Aorta (tissue), 5 donors: ENCODE measurements around the gene RBM8A. TPM values are rescaled to one million over a fixed set of nuclear protein-coding genes. Genes with fewer than 3 reads are reported as not detected.

Experiments
- ATAC-seq: fragments of 200-7000 bp; cut with Tn5 transposase; one replicate; pipeline ENCODE4 v1.9.1; 2022; ENCODE audit warnings: moderate library complexity; ENCODE audit not compliant: low FRiP score
- DNase-seq, 2 donors: peaks; one replicate each; pipeline ENCODE4 v3.0.0-alpha.2; 2020
- H3K27ac ChIP-seq, 2 donors: one replicate each; pipeline ENCODE4 v1.5.1; 2013; ENCODE audit warnings: low read length in 2 of 2, mild to moderate bottlenecking in 2 of 2, moderate library complexity in 2 of 2, control low read depth in 1 of 2, inconsistent platforms in 1 of 2, low read depth in 1 of 2
- H3K27me3 ChIP-seq, 2 donors: one replicate each; pipeline ENCODE4 v1.6.1; 2013; ENCODE audit warnings: control low read depth in 1 of 2, low read length in 1 of 2, mild to moderate bottlenecking in 1 of 2, moderate library complexity in 1 of 2; ENCODE audit not compliant: insufficient read depth in 2 of 2, control insufficient read depth in 1 of 2
- H3K36me3 ChIP-seq, 2 donors: one replicate each; pipeline ENCODE4 v1.6.1; 2013; ENCODE audit warnings: control low read depth in 1 of 2, low read length in 1 of 2, mild to moderate bottlenecking in 1 of 2; ENCODE audit not compliant: insufficient read depth in 2 of 2, control insufficient read depth in 1 of 2
- H3K4me1 ChIP-seq, 2 donors: one replicate each; pipeline ENCODE4 v1.6.1; 2013; ENCODE audit warnings: low read length in 2 of 2, control low read depth in 1 of 2, mild to moderate bottlenecking in 1 of 2, moderate library complexity in 1 of 2; ENCODE audit not compliant: insufficient read depth in 2 of 2, control insufficient read depth in 1 of 2
- H3K4me3 ChIP-seq, 2 donors: one replicate each; pipeline ENCODE4 v1.5.1; 2013; ENCODE audit warnings: low read length in 2 of 2, control low read depth in 1 of 2, mild to moderate bottlenecking in 1 of 2
- H3K9me3 ChIP-seq: one replicate; pipeline ENCODE4 v1.6.1; 2013; ENCODE audit warnings: mild to moderate bottlenecking, low read length; ENCODE audit not compliant: control insufficient read depth
- WGBS, 2 donors: extraction: QIAGEN DNeasy Blood & Tissue Kit; methylation state at CpG; one replicate each; pipeline ENCODE4 v1.1.7; 2013; 5-methylcytosine and 5-hydroxymethylcytosine counted together
- intact Hi-C, 2 donors: fragments of 100-400 bp; cut with DNase I; formaldehyde crosslinking; loops; one replicate each; pipeline versions ENCODE4 v1.14.2 to v1.15.0; 2022
- polyA plus RNA-seq, 2 donors: library from polyadenylated mRNA; stranded (reverse); fragments of 200-250 nt; gene quantifications; one replicate each; pipeline ENCODE4 v1.2.3, GENCODE V29; 2013
- total RNA-seq, 2 donors: library from RNA; stranded (reverse); fragmentation: NEBNext Ultra II Directional; extraction: Animal tissue kit (Norgen Biotek cat#: 25700); gene quantifications; one replicate each; pipeline ENCODE4 v1.2.1, GENCODE V29; 2021
- donor health status: healthy with polysubstance abuse.
- donor health status: Bipolar disorder and iron deficiency.
- donor health status: DM: no; HTN: no; CAD: no.
- donor health status: DM: no; HTN: no; CAD: no.
- donor health status: DM: yes; HTN: yes; CAD: no.

The RBM8A gene
- total and polyA plus RNA-seq, 4 donors, result 42.6 to 84.5 (median 77.7) TPM

DNA sequence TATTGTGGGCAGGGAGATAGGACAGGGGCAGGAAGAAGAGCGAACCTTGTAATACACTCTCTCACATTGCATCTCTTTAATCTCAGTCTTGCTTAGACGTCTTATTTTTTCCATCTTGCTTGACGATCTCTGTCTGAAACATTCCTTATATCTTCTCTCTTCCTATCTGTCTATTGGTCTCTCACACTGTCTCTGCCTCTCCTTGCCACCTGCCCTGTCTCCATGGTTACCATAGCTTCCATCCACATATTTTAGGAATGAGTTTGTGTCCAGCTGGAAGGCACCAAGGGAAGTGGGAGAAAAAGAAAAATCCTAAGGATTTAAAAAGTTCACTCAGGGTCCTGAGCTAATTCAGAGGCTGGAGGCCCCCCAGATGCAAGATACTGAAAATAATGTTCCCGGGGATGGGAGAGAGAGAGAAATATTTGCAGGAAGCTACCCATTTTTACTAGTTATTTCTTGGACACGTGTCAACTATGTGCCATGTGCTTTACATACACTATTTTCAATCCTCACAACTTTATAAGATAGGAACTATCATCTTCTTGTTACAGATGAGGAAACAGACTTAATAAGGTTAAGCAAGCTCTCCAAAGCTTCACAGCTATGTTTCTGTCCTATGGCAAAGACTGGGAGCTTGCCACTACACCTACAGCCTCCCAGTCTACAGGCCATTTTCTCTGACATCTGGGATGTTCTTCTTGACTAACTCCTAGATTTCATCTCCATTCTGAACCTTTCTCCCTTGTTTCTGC, 36.2 kb upstream of the RBM8A start:
- no peaks in the 10 kb centered on the region for H3K4me1 ChIP-seq
- 8 to 12% methylated on average over 5 of the region's 5 CpGs for WGBS, 2 donors
- ATAC-seq, result no peak
- H3K27me3 ChIP-seq, result no peaks in the 10 kb centered on the region
- H3K4me3 ChIP-seq, result peak overlapping the region in 1 of 2 donors; percentile 37
- H3K9me3 ChIP-seq, result no peaks in the 10 kb centered on the region
- no peak for DNase-seq
- H3K27ac ChIP-seq, result peak overlapping the region; percentile 81 to 95
- no peaks in the 10 kb centered on the region for H3K36me3 ChIP-seq
- intact Hi-C loops, result loop anchor here in 1 of 2 donors (2.0 kb wide), 1 partner anchor 37 kb away; the partner anchor contains the start of gene RBM8A

GRCh38 chr1:145962157-145963102, 35.1 kb upstream of the RBM8A start:
- intact Hi-C loops, result loop anchor here in 1 of 2 donors (2.0 kb wide), 1 partner anchor 36 kb away; the partner anchor contains the start of gene RBM8A
- Histone ChIP-seq H3K36me3 (no peaks in the 10 kb centered on the region), H3K27me3 (no peaks in the 10 kb centered on the region), H3K9me3 (no peaks in the 10 kb centered on the region), H3K4me3 (peak overlapping the region; percentile 31 to 88), H3K4me1 (no peaks in the 10 kb centered on the region), H3K27ac (peak overlapping the region; percentile 17 to 43)
- 1% methylated on average over 23 to 34 of the region's 36 CpGs for WGBS, 2 donors
- ATAC-seq (no peak), DNase-seq (peak; percentile 57 to 86)

DNA sequence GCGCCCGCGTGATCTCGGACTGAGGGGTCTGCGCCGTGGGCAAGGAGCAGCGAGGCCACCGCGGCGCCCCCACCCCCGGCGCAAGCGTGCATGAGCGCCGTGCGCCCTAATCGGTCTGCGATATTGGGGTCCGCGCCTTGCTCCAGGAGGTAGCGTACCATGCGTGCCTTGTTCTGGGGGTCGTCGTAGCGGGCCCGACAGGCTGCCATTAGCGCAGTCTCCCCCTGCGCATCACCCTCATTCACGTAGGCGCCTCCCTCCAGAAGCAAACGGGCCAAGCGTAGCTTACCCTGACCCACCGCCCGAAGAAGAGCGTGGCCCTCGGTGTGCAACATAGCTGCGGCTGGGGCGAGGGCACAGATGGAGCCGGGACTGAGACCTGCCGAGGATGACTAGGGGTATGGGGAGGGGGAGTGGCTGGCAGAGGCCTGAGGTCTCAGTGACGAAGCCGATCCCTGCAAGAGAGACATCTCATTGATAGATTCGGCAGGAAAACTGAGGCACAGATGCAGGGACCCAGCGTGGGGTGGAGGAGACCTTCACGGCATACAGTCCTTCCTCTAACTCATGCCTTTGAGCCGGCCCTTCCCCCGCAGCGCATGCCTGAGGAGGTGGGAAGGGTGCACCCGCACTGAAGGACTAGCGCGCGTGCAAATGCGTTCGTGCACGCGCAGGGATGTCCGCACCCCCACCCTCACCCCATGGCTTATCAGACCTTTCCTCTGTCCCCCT, 34.3 kb upstream of the RBM8A start:
- ATAC-seq, result no peak

DNA sequence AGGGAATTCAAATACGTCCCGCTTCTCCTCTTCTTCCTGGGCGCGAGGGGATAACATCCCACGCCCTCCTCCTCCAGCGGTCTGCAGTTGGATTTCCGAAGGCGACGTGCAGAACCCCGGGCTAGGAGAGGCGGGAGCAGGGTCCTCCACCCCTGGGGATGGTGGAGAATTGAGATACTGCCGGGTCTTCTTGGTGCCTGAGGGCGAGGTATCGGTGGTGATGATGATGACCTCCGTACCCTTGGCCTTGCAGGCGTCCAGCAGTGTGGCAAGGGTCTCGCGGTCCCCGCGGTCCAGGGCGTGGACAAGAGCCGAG, 33.8 kb upstream of the RBM8A start:
- Histone ChIP-seq H3K27ac (peak overlapping the region; percentile 14 to 20), H3K4me3 (peak overlapping the region; percentile 15 to 88), H3K4me1 (no peaks in the 10 kb centered on the region), H3K27me3 (no peaks in the 10 kb centered on the region), H3K9me3 (no peaks in the 10 kb centered on the region), H3K36me3 (no peaks in the 10 kb centered on the region)
- intact Hi-C loops, result no loop called here
- ATAC-seq (no peak), DNase-seq (peak in 1 of 2 donors; percentile 54)
- WGBS, 2 donors, result 0% methylated on average over 21 to 22 of the region's 22 CpGs

More for the DNA sequence above, 34.3 kb upstream of the RBM8A start:
- Histone ChIP-seq H3K36me3 (no peaks in the 10 kb centered on the region), H3K4me1 (no peaks in the 10 kb centered on the region), H3K9me3 (no peaks in the 10 kb centered on the region), H3K27ac (peak overlapping the region; percentile 14 to 17), H3K4me3 (peak overlapping the region; percentile 15 to 88), H3K27me3 (no peaks in the 10 kb centered on the region)
- WGBS, 2 donors, result 0 to 1% methylated on average over 56 to 57 of the region's 57 CpGs
- intact Hi-C loops, result loop anchor here in 1 of 2 donors (2.0 kb wide), 1 partner anchor 35 kb away; the partner anchor contains the start of gene RBM8A
- DNase-seq, result peak; percentile 72 to 84

- peak; percentile 63 for ATAC-seq
- Histone ChIP-seq H3K9me3 (no peaks in the 10 kb centered on the region), H3K27me3 (no peaks in the 10 kb centered on the region), H3K36me3 (no peaks in the 10 kb centered on the region), H3K4me1 (peaks cover 0 to 2% of the 10 kb centered on the region in 2 donors), H3K27ac (peak overlapping the region; percentile 14 to 20), H3K4me3 (peak overlapping the region; percentile 15 to 88)
- WGBS, 2 donors, result 1% methylated on average over 39 to 44 of the region's 44 CpGs
- intact Hi-C loops, result no loop called here
- DNase-seq, result peak; percentile 89 to 93
These were observed 33.3 kb upstream of the RBM8A start for GRCh38 chr1:145960468-145961108.

DNA sequence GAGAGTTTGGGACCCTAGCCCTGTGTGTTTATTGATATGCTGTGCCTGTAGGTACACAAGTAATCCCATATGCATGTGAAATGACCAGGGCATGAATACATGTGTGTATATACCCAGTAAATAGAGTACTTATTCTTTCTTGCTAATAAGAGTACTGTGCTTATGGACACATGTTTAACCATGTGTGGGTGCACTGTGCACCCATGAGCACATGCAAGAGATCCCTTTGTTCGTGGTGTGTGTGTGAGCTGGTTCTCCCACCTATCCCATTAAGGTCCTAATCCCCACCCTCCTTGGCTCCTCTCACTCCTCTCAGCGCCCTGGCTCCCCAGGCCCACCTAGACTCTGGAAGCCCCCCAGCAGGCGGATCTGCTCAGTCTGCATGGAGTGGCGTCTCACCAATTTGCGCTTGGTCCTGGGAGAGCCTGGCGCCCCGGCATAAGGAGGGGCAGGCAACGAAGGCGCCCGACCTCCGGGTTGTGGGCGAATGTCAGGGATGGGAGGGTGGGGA, 32.7 kb upstream of the RBM8A start:
- H3K36me3 ChIP-seq, result no peaks in the 10 kb centered on the region
- no peak for DNase-seq
- 0 to 2% methylated on average over 12 of the region's 12 CpGs for WGBS, 2 donors
- H3K27me3 ChIP-seq, result no peaks in the 10 kb centered on the region
- intact Hi-C loops, result loop anchor here in 1 of 2 donors (5.0 to 10.0 kb wide), 2 partner anchors 43 to 85 kb away; partner anchors contain the start of gene PEX11B
- peak overlapping the region in 1 of 2 donors; percentile 88 for H3K4me3 ChIP-seq
- H3K27ac ChIP-seq, result peak overlapping the region; percentile 14 to 20
- no peaks in the 10 kb centered on the region for H3K9me3 ChIP-seq
- peaks cover under 1 to 2% of the 10 kb centered on the region in 2 donors for H3K4me1 ChIP-seq
- no peak for ATAC-seq

DNA sequence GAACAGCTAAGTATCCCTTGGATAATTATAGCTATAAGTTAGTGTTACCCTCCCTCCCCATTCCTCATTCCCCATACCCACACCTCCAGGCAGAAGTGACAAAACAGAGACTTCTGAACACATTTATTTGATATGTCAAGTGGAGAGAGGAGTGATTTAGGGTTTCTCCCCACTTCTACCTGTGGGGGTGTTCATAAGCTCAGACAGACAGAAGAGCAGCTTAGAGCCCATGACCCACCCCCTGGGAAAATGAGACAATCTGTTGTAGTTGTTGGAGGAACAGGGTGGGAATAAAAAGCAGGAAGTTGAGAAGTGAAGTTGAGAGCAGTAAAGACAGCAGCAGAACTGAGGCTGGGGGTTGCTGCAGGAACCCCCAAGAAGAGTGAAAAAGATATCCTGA, 32.0 kb upstream of the RBM8A start:
- peaks cover 2 to 3% of the 10 kb centered on the region in 2 donors for H3K4me1 ChIP-seq
- ATAC-seq, result no peak
- intact Hi-C loops, result loop anchor here in 1 of 2 donors (5.0 to 10.0 kb wide), 2 partner anchors 42 to 85 kb away; partner anchors contain the start of gene PEX11B

More for the DNA sequence above, 32.0 kb upstream of the RBM8A start:
- Histone ChIP-seq H3K4me3 (no peak overlapping the region), H3K27ac (peak overlapping the region in 1 of 2 donors; percentile 14), H3K27me3 (no peaks in the 10 kb centered on the region), H3K9me3 (no peaks in the 10 kb centered on the region), H3K36me3 (no peaks in the 10 kb centered on the region)
- DNase-seq, result no peak
